Breast epithelium (tissue), 3 donors: Measurements from ENCODE around the gene AGPAT3.

Experiments
- CTCF ChIP-seq, 3 donors: fragments of 450-650 bp; IDR thresholded peaks; one replicate each; pipeline ENCODE4 v1.5.1; 2016 to 2017; ENCODE audit warnings: antibody characterized with exemption in 3 of 3, mild to moderate bottlenecking in 3 of 3, moderate library complexity in 3 of 3
- POLR2A ChIP-seq: fragments of 450-650 bp; IDR thresholded peaks from one replicate; pipeline ENCODE4 v1.6.1; 2016; ENCODE audit warnings: antibody characterized with exemption, mild to moderate bottlenecking, moderate library complexity
- POLR2AphosphoS5 ChIP-seq, 3 donors: sonication (generic); formaldehyde crosslinking; IDR thresholded peaks; one replicate each; pipeline ENCODE4 v1.6.1; 2017; ENCODE audit warnings: antibody characterized with exemption in 3 of 3

- TF ChIP-seq CTCF (IDR thresholded peaks at IDR 0.05) = no peak
- TF ChIP-seq POLR2AphosphoS5 (IDR thresholded peaks at IDR 0.05) = no peak
- TF ChIP-seq POLR2A = no peak
Observed at GRCh38 chr21:43949499-43950208, 84.6 kb downstream of the AGPAT3 start.
